Left colon (tissue), 2 donors: ENCODE results near the gene CADPS. TPM values are rescaled to one million over a fixed set of nuclear protein-coding genes. Genes with fewer than 3 reads are reported as not detected.

Experiments
- ATAC-seq: fragments of 200-7000 bp; cut with Tn5 transposase; one replicate; pipeline ENCODE4 v1.9.1; 2020; ENCODE audit warnings: mild to moderate bottlenecking, moderate library complexity
- DNase-seq, 2 donors: peaks; one replicate each; pipeline ENCODE4 v3.0.0-alpha.2; 2020
- intact Hi-C, 2 donors: fragments of 100-400 bp; cut with DNase I in 1 of 2; cut with micrococcal nuclease in 1 of 2; formaldehyde crosslinking; loops; one replicate each; pipeline versions ENCODE4 v1.11.2 to v1.14.0; 2022; cut with DNase I, micrococcal nuclease
- total RNA-seq, 2 donors: library from RNA; stranded (reverse); fragmentation: NEBNext Ultra II Directional; extraction: Animal tissue kit (Norgen Biotek cat#: 25700); gene quantifications; one replicate each; pipeline ENCODE4 v1.2.1, GENCODE V29; 2021
- donor health status: DM: no; HTN: no; CAD: no.
- donor health status: DM: yes; HTN: yes; CAD: no.

The CADPS gene
- total RNA-seq, 2 donors from 2014 or later = 3.7 to 4.4 TPM

- DNase-seq (no peak), ATAC-seq (no peak)
- intact Hi-C loops = no loop called here
Observed at GRCh38 chr3:62366126-62366484, 509.1 kb downstream of the CADPS start.

GRCh38 chr3:62365391-62366125 lies 509.7 kb downstream of the CADPS start:
- intact Hi-C loops = no loop called here
- ATAC-seq (no peak), DNase-seq (no peak)

GRCh38 chr3:62364191-62364590 lies 511.0 kb downstream of the CADPS start:
- intact Hi-C loops = no loop called here
- ATAC-seq (no peak), DNase-seq (no peak)

- ATAC-seq = no peak
- no peak for DNase-seq
- intact Hi-C loops = no loop called here
Observed at GRCh38 chr3:62363275-62363674, 511.9 kb downstream of the CADPS start.

- ATAC-seq (no peak), DNase-seq (no peak)
- intact Hi-C loops = no loop called here
Observed at GRCh38 chr3:62361824-62362223, 513.4 kb downstream of the CADPS start.

GRCh38 chr3:62361261-62361660 lies 514.0 kb downstream of the CADPS start:
- no peak for DNase-seq
- intact Hi-C loops = no loop called here
- no peak for ATAC-seq

GRCh38 chr3:62359531-62359930 lies 515.7 kb downstream of the CADPS start:
- intact Hi-C loops = no loop called here
- DNase-seq (no peak), ATAC-seq (no peak)

- ATAC-seq (no peak), DNase-seq (no peak)
- intact Hi-C loops = no loop called here
Observed at GRCh38 chr3:62356356-62356755, 518.9 kb downstream of the CADPS start.

- intact Hi-C loops = no loop called here
- no peak for ATAC-seq
- no peak for DNase-seq
Observed at GRCh38 chr3:62355703-62356102, 519.5 kb downstream of the CADPS start.
